ENCODE data around the gene PRKCE.
A peak's percentile ranks its signal among the peaks of the same experiment; 100 is the strongest.

Gene PRKCE

DNA sequence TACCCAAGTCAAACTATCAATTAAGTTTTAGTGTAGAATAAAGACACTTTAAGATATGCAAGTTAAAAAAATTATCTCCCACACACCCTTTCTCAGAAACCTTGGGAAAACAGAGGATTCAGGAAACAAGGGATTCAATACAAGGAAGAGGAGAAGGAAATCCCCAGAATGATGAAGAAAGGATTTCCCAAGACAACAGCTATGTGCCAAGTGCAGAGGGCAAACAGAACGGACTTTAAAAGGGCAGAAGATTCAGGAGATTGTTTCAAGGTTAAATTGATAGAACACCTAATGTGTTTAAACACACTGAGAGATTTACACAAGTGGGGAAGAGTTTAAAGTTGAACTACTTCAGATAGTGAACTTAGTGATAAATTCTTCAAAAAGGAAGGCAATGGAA is 574.3 kb downstream of the PRKCE start:
- no peak for DNase-seq (ENCODE audit: low read depth)
- TF ChIP-seq, protein P1, sequence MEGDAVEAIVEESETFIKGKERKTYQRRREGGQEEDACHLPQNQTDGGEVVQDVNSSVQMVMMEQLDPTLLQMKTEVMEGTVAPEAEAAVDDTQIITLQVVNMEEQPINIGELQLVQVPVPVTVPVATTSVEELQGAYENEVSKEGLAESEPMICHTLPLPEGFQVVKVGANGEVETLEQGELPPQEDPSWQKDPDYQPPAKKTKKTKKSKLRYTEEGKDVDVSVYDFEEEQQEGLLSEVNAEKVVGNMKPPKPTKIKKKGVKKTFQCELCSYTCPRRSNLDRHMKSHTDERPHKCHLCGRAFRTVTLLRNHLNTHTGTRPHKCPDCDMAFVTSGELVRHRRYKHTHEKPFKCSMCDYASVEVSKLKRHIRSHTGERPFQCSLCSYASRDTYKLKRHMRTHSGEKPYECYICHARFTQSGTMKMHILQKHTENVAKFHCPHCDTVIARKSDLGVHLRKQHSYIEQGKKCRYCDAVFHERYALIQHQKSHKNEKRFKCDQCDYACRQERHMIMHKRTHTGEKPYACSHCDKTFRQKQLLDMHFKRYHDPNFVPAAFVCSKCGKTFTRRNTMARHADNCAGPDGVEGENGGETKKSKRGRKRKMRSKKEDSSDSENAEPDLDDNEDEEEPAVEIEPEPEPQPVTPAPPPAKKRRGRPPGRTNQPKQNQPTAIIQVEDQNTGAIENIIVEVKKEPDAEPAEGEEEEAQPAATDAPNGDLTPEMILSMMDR (conservative IDR thresholded peaks at IDR 0.05; ENCODE audit: control insufficient read depth, insufficient read depth, low read depth, low read length), result no peak
- H3K4me3 ChIP-seq (ENCODE audit: control insufficient read depth, low read depth, low read length), result no peak overlapping the region

DNA sequence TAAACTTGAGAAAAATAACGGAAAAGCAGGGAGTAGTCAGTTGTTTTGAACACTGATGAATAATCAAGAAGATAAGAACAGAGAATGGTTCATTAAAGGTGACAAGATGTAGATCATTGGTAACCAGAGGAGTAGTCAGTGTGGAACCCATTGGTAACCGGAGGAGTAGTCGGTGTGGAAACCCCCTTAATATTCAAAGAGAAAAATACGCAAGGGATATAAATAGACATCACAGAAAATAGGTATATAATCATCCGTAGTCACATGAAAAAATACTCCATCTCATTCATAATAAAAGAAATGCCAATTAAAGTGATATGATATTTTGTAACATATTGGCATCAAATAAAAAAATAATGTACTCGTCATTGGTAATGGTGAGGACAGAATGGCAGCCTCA is 575.1 kb downstream of the PRKCE start:
- TF ChIP-seq, protein P1 (conservative IDR thresholded peaks at IDR 0.05; ENCODE audit: control insufficient read depth, insufficient read depth, low read depth, low read length), result no peak
- no peak for DNase-seq (ENCODE audit: low read depth)
- H3K4me3 ChIP-seq (ENCODE audit: control insufficient read depth, low read depth, low read length), result no peak overlapping the region

DNA sequence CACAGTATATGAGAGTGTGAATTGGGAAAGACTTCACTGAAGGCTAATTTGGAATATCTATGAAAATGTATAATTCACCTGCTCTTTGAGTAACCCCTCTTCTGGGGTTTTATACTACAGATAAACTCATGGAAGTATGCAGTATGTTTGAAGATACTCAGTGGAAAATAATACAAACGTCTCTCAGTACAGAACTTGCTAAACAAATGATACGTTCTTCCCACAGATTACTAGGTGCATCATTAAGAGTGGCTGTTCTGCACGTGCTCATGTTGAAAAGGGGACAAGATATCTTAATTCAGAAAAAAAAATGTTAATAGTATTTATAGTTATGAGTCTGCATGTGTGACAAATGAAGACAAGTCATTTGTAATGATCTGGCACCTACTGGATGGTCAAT is 575.5 kb downstream of the PRKCE start:
- TF ChIP-seq, protein P1 (conservative IDR thresholded peaks at IDR 0.05; ENCODE audit: control insufficient read depth, insufficient read depth, low read depth, low read length), result no peak
- no peak for DNase-seq (ENCODE audit: low read depth)
- H3K4me3 ChIP-seq (ENCODE audit: control insufficient read depth, low read depth, low read length), result no peak overlapping the region

DNA sequence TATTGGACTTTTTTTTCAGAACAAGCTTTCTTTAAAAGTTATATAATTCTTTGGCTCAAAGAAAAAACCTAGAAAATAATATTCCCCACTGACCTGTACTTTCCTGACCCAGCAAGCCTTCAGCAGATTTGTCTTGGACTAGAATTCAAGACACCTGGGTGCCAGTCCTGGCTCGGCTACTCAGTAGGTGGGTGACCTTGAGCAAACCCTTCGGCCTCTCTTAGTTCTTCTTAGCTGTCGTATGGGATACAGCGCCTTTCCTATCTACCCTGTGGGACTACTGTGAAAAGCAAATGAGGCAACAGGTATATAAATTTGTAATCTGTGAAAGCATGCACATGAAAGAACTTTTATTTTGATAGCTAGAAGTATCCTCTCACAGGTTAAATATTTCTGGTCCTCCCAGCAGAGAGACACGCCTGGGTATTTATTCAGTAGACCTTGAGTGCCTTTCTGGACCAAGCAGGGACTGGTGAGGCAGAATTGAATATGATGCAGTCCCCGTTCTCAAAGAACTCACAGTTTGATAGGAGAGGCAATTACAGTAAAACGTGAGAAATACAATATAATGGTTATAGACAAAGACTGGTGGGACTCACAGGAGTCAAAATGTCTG is 576.3 kb downstream of the PRKCE start:
- no peak overlapping the region for H3K4me3 ChIP-seq (ENCODE audit: control insufficient read depth, low read depth, low read length)
- DNase-seq (ENCODE audit: low read depth), result no peak
- TF ChIP-seq, protein P1 (conservative IDR thresholded peaks at IDR 0.05; ENCODE audit: control insufficient read depth, insufficient read depth, low read depth, low read length), result no peak

DNA sequence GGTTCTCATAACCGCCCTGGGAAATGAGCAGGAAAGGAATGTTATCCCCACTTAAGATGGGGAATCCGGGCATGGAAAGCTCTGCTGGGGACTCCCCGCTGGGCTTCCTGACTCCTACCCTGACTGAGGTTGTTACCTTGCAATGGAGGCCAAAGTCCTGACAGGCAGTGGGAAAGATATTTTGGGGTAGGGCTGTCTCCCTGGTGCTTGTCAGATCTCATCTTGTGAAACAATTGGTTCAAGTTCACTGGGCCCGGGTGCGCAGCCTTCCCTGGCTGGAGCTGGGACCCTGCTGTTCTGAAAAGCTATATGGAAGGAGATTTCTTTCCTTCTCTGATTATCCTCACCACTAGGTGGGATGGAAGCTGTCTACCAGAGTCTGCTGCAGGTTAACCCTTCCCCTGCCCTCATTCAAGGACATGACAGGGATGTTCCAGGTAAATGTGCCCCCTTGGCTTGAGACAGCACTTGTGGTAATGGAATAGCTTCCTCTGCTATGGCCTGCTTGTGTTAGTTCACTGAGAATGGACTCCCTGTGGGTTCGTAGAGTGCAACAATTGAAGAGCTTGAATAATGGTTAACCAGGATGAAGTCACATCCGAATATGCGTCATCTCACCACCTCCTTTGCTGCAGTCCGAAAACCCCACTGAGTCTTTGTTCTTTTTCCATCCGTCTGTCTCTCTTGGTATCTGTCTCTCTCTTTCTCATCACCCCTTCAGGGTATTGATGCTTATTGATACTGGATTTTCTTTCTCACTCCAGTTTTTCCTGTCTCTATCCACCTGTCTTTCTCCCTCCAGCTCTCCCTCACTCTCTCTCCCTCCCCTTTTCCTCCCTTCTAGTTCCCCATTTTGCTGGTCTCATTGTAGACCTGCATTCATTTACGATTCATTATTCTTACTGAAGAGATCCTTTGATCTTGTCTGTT is 577.9 kb downstream of the PRKCE start:
- H3K4me3 ChIP-seq (ENCODE audit: control insufficient read depth, low read depth, low read length), result no peak overlapping the region
- peak; percentile 64 for DNase-seq (ENCODE audit: low read depth)
- TF ChIP-seq, protein P1 (conservative IDR thresholded peaks at IDR 0.05; ENCODE audit: control insufficient read depth, insufficient read depth, low read depth, low read length), result no peak

DNA sequence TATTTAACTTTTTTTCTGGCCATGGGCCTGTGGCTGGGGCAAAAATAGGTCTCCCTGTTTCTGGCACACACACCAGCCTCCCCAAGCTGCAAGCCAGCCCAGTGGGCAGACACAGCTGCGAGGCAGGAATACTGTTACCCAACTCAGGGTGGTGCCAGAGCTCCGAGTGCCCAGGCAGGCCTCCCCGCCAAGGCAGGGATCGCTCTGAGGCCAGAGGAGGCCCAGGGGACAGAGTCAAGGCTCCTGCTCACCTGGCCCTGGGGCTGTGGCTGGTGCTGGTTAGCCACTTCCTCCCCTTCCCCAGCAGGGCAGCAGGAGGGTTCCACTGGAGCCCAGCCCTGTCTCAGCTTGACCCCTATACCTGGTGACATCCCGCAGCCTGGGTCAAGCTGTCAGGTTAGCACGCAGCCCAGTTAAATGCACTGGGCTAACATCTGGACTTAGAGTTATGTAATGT is 578.7 kb downstream of the PRKCE start:
- no peak for DNase-seq (ENCODE audit: low read depth)
- TF ChIP-seq, protein P1 (conservative IDR thresholded peaks at IDR 0.05; ENCODE audit: control insufficient read depth, insufficient read depth, low read depth, low read length), result no peak
- H3K4me3 ChIP-seq (ENCODE audit: control insufficient read depth, low read depth, low read length), result no peak overlapping the region
